Subcutaneous adipose tissue (tissue), 4 donors: ENCODE results near the gene MUC12. TPM values are rescaled to one million over a fixed set of nuclear protein-coding genes. Genes with fewer than 3 reads are reported as not detected.

Experiments
- CTCF ChIP-seq: fragments of 450-650 bp; IDR thresholded peaks from one replicate; pipeline ENCODE4 v1.5.1; 2016; ENCODE audit warnings: low read depth, mild to moderate bottlenecking, control low read depth, antibody characterized with exemption, moderate library complexity
- total RNA-seq, 4 donors: library from RNA; depleted of rRNA; stranded (reverse); fragments of >200 nt; gene quantifications; one replicate each; pipeline ENCODE4 v1.1.0, GENCODE V29; 2016

Gene MUC12
- under 1 TPM; under 0.01 to 0.34 (median 0.08) TPM for total RNA-seq

- no peak for TF ChIP-seq CTCF
Observed at GRCh38 chr7:100969066-100969615, at the start of gene MUC12. Gene MUC12 (plus strand): TSS chr7:100969565. CDS start chr7:100969623, 58 bp downstream.

GRCh38 chr7:100921039-100921438, 48.3 kb upstream of the MUC12 start:
- no peak for TF ChIP-seq CTCF

GRCh38 chr7:100929808-100930174, 39.6 kb upstream of the MUC12 start:
- no peak for TF ChIP-seq CTCF

- no peak for TF ChIP-seq CTCF
Observed at GRCh38 chr7:100933734-100934133, 35.6 kb upstream of the MUC12 start.

- no peak for TF ChIP-seq CTCF
Observed at GRCh38 chr7:100942045-100942774, 27.2 kb upstream of the MUC12 start.

- TF ChIP-seq CTCF, result no peak
Observed at GRCh38 chr7:100943693-100944092, 25.7 kb upstream of the MUC12 start.

- no peak for TF ChIP-seq CTCF
Observed at GRCh38 chr7:100944138-100944537, 25.2 kb upstream of the MUC12 start.
